SK-N-MC (cell line): ENCODE data around the gene RPL26.

Experiments used
- EZH2 ChIP-seq: fragments of 200-600 bp; sonication (generic); IDR thresholded peaks from one replicate; pipeline ENCODE4 v1.6.1; 2017; ENCODE audit warnings: antibody characterized with exemption
- POLR2AphosphoS5 ChIP-seq: IDR thresholded peaks from 2 replicates; pipeline ENCODE4 v1.6.1; 2012; ENCODE audit warnings: mild to moderate bottlenecking, low read depth, low read length, borderline replicate concordance

DNA sequence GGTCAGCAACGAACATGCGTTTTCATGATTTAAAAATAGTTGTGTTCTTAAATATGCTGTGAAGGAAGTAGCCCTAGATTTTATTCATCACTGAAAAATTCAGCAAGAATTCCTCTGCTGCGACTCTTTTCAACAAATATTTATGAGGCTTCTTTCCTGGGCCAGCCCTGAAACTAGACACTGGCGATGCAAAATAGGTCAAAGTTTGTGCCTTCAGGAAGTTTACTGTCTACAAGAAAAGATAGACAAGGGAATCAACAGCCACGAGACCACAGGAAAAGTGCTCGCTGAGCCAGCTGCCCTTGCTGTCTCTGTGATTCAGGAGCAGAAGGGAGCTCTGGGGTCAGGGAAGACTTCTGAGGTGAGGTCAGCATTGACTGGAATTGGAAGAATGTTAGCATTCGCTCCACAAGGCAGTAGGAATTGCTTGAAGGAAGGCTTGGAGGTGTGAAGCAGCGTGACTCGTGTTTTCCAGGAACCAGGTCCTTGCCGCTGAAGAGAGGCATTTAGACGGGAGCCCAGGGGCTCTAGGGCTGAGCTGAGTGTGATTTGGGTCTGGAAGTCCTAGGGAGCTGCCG lies 1.9 kb upstream of the RPL26 start:
- TF ChIP-seq EZH2 = no peak
- no peak for TF ChIP-seq POLR2AphosphoS5
